ENCODE results near the gene NGB. TPM values are rescaled to one million over a fixed set of nuclear protein-coding genes. Genes with fewer than 3 reads are reported as not detected.

NGB gene
- total and polyA plus RNA-seq, 7 experiments from 2014 or later: not detected

DNA sequence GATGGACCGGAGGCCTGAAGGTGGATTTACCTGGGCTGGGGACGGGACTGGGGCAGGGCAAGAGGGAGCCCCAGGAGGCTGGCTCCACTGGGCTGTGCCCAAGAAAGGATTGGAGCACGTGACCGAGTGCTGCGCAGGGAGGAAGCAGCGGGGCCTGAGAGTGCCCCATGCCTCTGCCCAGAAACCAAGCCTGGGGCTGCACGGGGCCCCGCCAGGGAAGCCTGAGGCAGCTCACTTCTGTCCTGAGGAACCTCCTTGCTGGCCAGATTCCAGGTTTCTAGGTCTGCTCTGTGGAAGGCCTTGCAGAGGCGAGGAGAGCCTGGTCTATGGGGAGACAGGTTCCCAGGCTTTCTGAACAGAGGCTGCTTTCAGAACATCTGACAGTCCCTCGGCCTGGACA lies 10.4 kb downstream of the NGB start:
- no peaks in the 10 kb centered on the region for H3K36me3 Mint-ChIP-seq
- H3K4me3 ChIP-seq (ENCODE audit: low read length): no peak overlapping the region
- H3K4me1 ChIP-seq (ENCODE audit: control insufficient read depth in 2 of 2, insufficient read depth in 2 of 2, low read length in 2 of 2): no peaks in the 10 kb centered on the region
- H3K4me3 Mint-ChIP-seq: no peak overlapping the region
- no peak overlapping the region for H3K27ac ChIP-seq (ENCODE audit: low read depth, low read length)
- no peaks in the 10 kb centered on the region for H3K36me3 ChIP-seq (ENCODE audit: control insufficient read depth in 2 of 3, insufficient read depth in 3 of 3, low read length in 3 of 3)
- POLR2A ChIA-PET: no interaction called here
- ATAC-seq (no peak), DNase-seq (no peak)
- H3K27ac Mint-ChIP-seq: no peak overlapping the region
- no peaks in the 10 kb centered on the region for H3K4me1 Mint-ChIP-seq
- intact Hi-C loops (cut with micrococcal nuclease): no loop called here
- no peaks in the 10 kb centered on the region for H3K27me3 ChIP-seq (ENCODE audit: control insufficient read depth in 2 of 2, insufficient read depth in 2 of 2, low read length in 2 of 2)
- H3K9me3 Mint-ChIP-seq: no peaks in the 10 kb centered on the region
- peaks cover 0 to 25% (median 18%) of the 10 kb centered on the region in 5 donors for H3K27me3 Mint-ChIP-seq
- H3K9me3 ChIP-seq (ENCODE audit: control insufficient read depth in 2 of 3, low read length in 3 of 3): no peaks in the 10 kb centered on the region
- CTCF ChIA-PET: no interaction called here

DNA sequence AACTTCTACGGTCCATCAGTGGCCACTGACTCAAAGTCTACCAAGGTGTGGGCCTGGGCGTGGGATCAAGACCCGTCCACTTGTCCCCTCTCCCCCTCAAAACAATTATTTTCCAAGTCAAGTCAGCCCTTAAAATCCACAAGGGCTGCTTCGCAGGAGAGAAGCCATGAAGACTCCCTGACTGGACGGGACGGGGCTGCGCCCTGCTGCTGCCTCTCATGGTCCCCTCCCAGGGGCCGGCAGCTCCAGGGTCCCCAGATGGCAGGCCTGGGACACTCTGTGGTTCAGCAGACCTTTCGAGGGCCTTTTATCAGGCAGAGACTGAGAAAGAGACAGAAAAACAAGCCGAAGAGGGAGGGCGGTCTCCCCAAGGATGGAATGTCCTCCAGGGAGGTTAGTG lies 10.8 kb downstream of the NGB start:
- ChIA-PET POLR2A (no interaction called here), CTCF (no interaction called here)
- no peaks in the 10 kb centered on the region for H3K36me3 Mint-ChIP-seq
- no peaks in the 10 kb centered on the region for H3K27me3 ChIP-seq (ENCODE audit: control insufficient read depth in 2 of 2, insufficient read depth in 2 of 2, low read length in 2 of 2)
- ATAC-seq (no peak), DNase-seq (no peak)
- H3K27me3 Mint-ChIP-seq: peaks cover 0 to 25% (median 18%) of the 10 kb centered on the region in 5 donors
- H3K9me3 ChIP-seq (ENCODE audit: control insufficient read depth in 2 of 3, low read length in 3 of 3): no peaks in the 10 kb centered on the region
- H3K36me3 ChIP-seq (ENCODE audit: control insufficient read depth in 2 of 3, insufficient read depth in 3 of 3, low read length in 3 of 3): no peaks in the 10 kb centered on the region
- H3K4me3 ChIP-seq (ENCODE audit: low read length): no peak overlapping the region
- no peaks in the 10 kb centered on the region for H3K4me1 Mint-ChIP-seq
- H3K4me1 ChIP-seq (ENCODE audit: control insufficient read depth in 2 of 2, insufficient read depth in 2 of 2, low read length in 2 of 2): no peaks in the 10 kb centered on the region
- no peak overlapping the region for H3K27ac Mint-ChIP-seq
- no peak overlapping the region for H3K27ac ChIP-seq (ENCODE audit: low read depth, low read length)
- H3K4me3 Mint-ChIP-seq: no peak overlapping the region
- intact Hi-C loops (cut with micrococcal nuclease): no loop called here
- no peaks in the 10 kb centered on the region for H3K9me3 Mint-ChIP-seq

- H3K27me3 Mint-ChIP-seq: peaks cover 0 to 25% (median 20%) of the 10 kb centered on the region in 5 donors
- no peak overlapping the region for H3K27ac Mint-ChIP-seq
- H3K4me3 ChIP-seq (ENCODE audit: low read length): no peak overlapping the region
- no peak overlapping the region for H3K4me3 Mint-ChIP-seq
- intact Hi-C loops (cut with micrococcal nuclease): no loop called here
- CTCF ChIA-PET: no interaction called here
- no peaks in the 10 kb centered on the region for H3K9me3 ChIP-seq (ENCODE audit: control insufficient read depth in 2 of 3, low read length in 3 of 3)
- H3K4me1 ChIP-seq (ENCODE audit: control insufficient read depth in 2 of 2, insufficient read depth in 2 of 2, low read length in 2 of 2): no peaks in the 10 kb centered on the region
- no peak for DNase-seq
- H3K27ac ChIP-seq (ENCODE audit: low read depth, low read length): no peak overlapping the region
- no peaks in the 10 kb centered on the region for H3K36me3 ChIP-seq (ENCODE audit: control insufficient read depth in 2 of 3, insufficient read depth in 3 of 3, low read length in 3 of 3)
- ATAC-seq: no peak
- no peaks in the 10 kb centered on the region for H3K36me3 Mint-ChIP-seq
- no peaks in the 10 kb centered on the region for H3K9me3 Mint-ChIP-seq
- POLR2A ChIA-PET: no interaction called here
- H3K4me1 Mint-ChIP-seq: no peaks in the 10 kb centered on the region
- no peaks in the 10 kb centered on the region for H3K27me3 ChIP-seq (ENCODE audit: control insufficient read depth in 2 of 2, insufficient read depth in 2 of 2, low read length in 2 of 2)
Measured at GRCh38 chr14:77259025-77259715, 11.8 kb downstream of the NGB start.

GRCh38 chr14:77258566-77258965 lies 12.4 kb downstream of the NGB start:
- Histone ChIP-seq H3K4me1 (ENCODE audit: control insufficient read depth in 2 of 2, insufficient read depth in 2 of 2, low read length in 2 of 2) (no peaks in the 10 kb centered on the region), H3K27me3 (ENCODE audit: control insufficient read depth in 2 of 2, insufficient read depth in 2 of 2, low read length in 2 of 2) (no peaks in the 10 kb centered on the region), H3K36me3 (ENCODE audit: control insufficient read depth in 2 of 3, insufficient read depth in 3 of 3, low read length in 3 of 3) (no peaks in the 10 kb centered on the region), H3K4me3 (ENCODE audit: low read length) (no peak overlapping the region), H3K9me3 (ENCODE audit: control insufficient read depth in 2 of 3, low read length in 3 of 3) (no peaks in the 10 kb centered on the region), H3K27ac (ENCODE audit: low read depth, low read length) (no peak overlapping the region)
- no peaks in the 10 kb centered on the region for H3K9me3 Mint-ChIP-seq
- peaks cover 0 to 29% (median 20%) of the 10 kb centered on the region in 5 donors for H3K27me3 Mint-ChIP-seq
- no peak for DNase-seq
- no peak overlapping the region for H3K4me3 Mint-ChIP-seq
- intact Hi-C loops (cut with micrococcal nuclease): no loop called here
- no peaks in the 10 kb centered on the region for H3K36me3 Mint-ChIP-seq
- CTCF ChIA-PET: no interaction called here
- no peaks in the 10 kb centered on the region for H3K4me1 Mint-ChIP-seq
- ATAC-seq: no peak
- POLR2A ChIA-PET: no interaction called here
- no peak overlapping the region for H3K27ac Mint-ChIP-seq

DNA sequence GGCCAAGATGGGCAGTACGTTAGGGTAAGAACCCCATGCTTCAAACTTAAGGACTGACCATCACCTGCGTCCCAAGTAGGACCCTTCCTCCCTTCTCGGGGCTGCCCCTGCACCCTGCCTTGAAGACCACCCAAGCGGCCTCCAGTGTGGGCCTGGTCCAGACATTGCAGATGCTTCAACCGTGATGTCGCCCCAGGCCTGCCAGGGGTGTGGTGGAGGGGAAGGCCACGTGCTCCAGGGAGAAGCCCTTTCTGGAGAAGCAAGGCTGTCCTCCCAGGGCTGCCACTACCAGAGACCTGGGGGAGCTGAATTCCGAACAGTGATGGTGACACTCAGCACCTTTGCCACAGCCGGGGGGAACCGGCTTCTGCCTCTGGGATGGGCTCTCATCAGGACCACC lies 13.3 kb downstream of the NGB start:
- Mint-ChIP-seq H3K27ac (no peak overlapping the region), H3K36me3 (no peaks in the 10 kb centered on the region), H3K9me3 (no peaks in the 10 kb centered on the region), H3K27me3 (peaks cover 0 to 34% (median 15%) of the 10 kb centered on the region in 5 donors), H3K4me1 (no peaks in the 10 kb centered on the region), H3K4me3 (no peak overlapping the region)
- ChIA-PET CTCF (no interaction called here), POLR2A (no interaction called here)
- Histone ChIP-seq H3K27ac (ENCODE audit: low read depth, low read length) (no peak overlapping the region), H3K4me3 (ENCODE audit: low read length) (no peak overlapping the region), H3K4me1 (ENCODE audit: control insufficient read depth in 2 of 2, insufficient read depth in 2 of 2, low read length in 2 of 2) (no peaks in the 10 kb centered on the region), H3K9me3 (ENCODE audit: control insufficient read depth in 2 of 3, low read length in 3 of 3) (no peaks in the 10 kb centered on the region), H3K36me3 (ENCODE audit: control insufficient read depth in 2 of 3, insufficient read depth in 3 of 3, low read length in 3 of 3) (no peaks in the 10 kb centered on the region), H3K27me3 (ENCODE audit: control insufficient read depth in 2 of 2, insufficient read depth in 2 of 2, low read length in 2 of 2) (no peaks in the 10 kb centered on the region)
- DNase-seq (no peak), ATAC-seq (no peak)
- intact Hi-C loops (cut with micrococcal nuclease): no loop called here

- Mint-ChIP-seq H3K27ac (no peak overlapping the region), H3K4me1 (no peaks in the 10 kb centered on the region), H3K9me3 (no peaks in the 10 kb centered on the region), H3K36me3 (no peaks in the 10 kb centered on the region), H3K4me3 (no peak overlapping the region), H3K27me3 (peaks cover 0 to 27% (median 7%) of the 10 kb centered on the region in 5 donors)
- Histone ChIP-seq H3K27me3 (ENCODE audit: control insufficient read depth in 2 of 2, insufficient read depth in 2 of 2, low read length in 2 of 2) (no peaks in the 10 kb centered on the region), H3K9me3 (ENCODE audit: control insufficient read depth in 2 of 3, low read length in 3 of 3) (no peaks in the 10 kb centered on the region), H3K4me3 (ENCODE audit: low read length) (no peak overlapping the region), H3K36me3 (ENCODE audit: control insufficient read depth in 2 of 3, insufficient read depth in 3 of 3, low read length in 3 of 3) (no peaks in the 10 kb centered on the region), H3K4me1 (ENCODE audit: control insufficient read depth in 2 of 2, insufficient read depth in 2 of 2, low read length in 2 of 2) (no peaks in the 10 kb centered on the region), H3K27ac (ENCODE audit: low read depth, low read length) (no peak overlapping the region)
- ATAC-seq (no peak), DNase-seq (no peak)
- ChIA-PET POLR2A (no interaction called here), CTCF (no interaction called here)
- intact Hi-C loops (cut with micrococcal nuclease): no loop called here
Measured at GRCh38 chr14:77256694-77257093, 14.3 kb downstream of the NGB start.

DNA sequence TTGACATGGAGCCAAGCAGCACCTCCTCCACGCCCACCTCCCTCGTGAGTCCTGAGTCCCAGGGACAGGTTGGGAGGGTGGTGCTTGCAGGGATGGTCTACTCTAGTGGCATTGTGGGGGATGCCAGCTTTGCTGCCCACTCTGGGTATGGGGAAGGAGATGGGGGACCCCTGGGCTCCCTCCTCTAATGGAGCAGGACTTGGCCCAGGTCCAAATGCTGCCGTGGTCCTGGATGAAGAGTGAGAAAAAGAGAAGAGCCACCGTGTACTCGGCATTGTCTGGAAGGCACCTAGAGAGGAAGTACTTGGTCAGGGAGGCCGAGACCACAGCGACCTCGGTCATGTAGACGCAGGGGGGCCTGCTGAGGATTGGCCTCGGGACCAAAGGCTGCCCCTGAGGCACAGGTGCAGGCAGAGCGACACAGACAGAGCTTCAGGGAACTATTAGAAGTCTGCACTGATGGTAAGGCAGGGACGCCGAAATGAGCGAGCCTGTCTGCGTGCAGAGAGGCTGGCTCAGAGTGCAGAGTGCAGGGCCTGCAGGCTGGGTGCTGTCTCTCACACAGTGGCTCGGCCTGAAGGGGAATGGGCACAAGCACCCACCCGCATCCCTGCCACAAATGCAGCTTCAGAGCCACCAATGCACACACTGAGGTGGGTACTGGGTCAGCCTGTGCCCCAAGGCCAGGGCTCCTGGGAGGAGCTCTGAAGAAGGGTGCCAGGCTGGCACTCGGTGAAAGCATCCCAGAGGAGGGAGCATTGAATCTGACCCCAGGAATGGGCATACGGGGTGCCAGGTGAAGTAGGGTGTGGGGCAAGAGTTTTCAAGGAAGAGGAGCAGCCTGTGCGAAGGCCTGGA lies 17.4 kb downstream of the NGB start:
- no peaks in the 10 kb centered on the region for H3K36me3 Mint-ChIP-seq
- DNase-seq (no peak), ATAC-seq (no peak)
- H3K36me3 ChIP-seq (ENCODE audit: control insufficient read depth in 2 of 3, insufficient read depth in 3 of 3, low read length in 3 of 3): no peaks in the 10 kb centered on the region
- no peaks in the 10 kb centered on the region for H3K4me1 Mint-ChIP-seq
- H3K27me3 ChIP-seq (ENCODE audit: control insufficient read depth in 2 of 2, insufficient read depth in 2 of 2, low read length in 2 of 2): no peaks in the 10 kb centered on the region
- no peak overlapping the region for H3K4me3 ChIP-seq (ENCODE audit: low read length)
- H3K4me3 Mint-ChIP-seq: no peak overlapping the region
- no peaks in the 10 kb centered on the region for H3K9me3 Mint-ChIP-seq
- H3K27ac Mint-ChIP-seq: no peak overlapping the region
- peaks cover 0 to 10% (median 0%) of the 10 kb centered on the region in 5 donors for H3K27me3 Mint-ChIP-seq
- intact Hi-C loops (cut with micrococcal nuclease): no loop called here
- no peaks in the 10 kb centered on the region for H3K9me3 ChIP-seq (ENCODE audit: control insufficient read depth in 2 of 3, low read length in 3 of 3)
- CTCF ChIA-PET: interaction anchor here (0.6 kb wide), 1 partner anchor 13 kb away, joined by 3 read pairs; no protein-coding TSS in a partner anchor
- POLR2A ChIA-PET: no interaction called here
- H3K4me1 ChIP-seq (ENCODE audit: control insufficient read depth in 2 of 2, insufficient read depth in 2 of 2, low read length in 2 of 2): no peaks in the 10 kb centered on the region
- H3K27ac ChIP-seq (ENCODE audit: low read depth, low read length): no peak overlapping the region

Data from naive thymus-derived CD4-positive, alpha-beta T cell (primary cell).